GM19351 (cell line): ENCODE results near the gene SAMD11.
"Not testable (repeated sequence)": the region's sequence is repeated elsewhere in the genome, so short reads cannot be mapped to it uniquely, and the experiment has no call there.

Experiments used
- ATAC-seq: cut with Tn5 transposase; IDR thresholded peaks from one replicate; pipeline ENCODE4 v1.9.1; 2021; ENCODE audit warnings: mild to moderate bottlenecking, moderate library complexity; ENCODE audit not compliant: unreplicated experiment

SAMD11 gene, protein sequence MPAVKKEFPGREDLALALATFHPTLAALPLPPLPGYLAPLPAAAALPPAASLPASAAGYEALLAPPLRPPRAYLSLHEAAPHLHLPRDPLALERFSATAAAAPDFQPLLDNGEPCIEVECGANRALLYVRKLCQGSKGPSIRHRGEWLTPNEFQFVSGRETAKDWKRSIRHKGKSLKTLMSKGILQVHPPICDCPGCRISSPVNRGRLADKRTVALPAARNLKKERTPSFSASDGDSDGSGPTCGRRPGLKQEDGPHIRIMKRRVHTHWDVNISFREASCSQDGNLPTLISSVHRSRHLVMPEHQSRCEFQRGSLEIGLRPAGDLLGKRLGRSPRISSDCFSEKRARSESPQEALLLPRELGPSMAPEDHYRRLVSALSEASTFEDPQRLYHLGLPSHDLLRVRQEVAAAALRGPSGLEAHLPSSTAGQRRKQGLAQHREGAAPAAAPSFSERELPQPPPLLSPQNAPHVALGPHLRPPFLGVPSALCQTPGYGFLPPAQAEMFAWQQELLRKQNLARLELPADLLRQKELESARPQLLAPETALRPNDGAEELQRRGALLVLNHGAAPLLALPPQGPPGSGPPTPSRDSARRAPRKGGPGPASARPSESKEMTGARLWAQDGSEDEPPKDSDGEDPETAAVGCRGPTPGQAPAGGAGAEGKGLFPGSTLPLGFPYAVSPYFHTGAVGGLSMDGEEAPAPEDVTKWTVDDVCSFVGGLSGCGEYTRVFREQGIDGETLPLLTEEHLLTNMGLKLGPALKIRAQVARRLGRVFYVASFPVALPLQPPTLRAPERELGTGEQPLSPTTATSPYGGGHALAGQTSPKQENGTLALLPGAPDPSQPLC

DNA sequence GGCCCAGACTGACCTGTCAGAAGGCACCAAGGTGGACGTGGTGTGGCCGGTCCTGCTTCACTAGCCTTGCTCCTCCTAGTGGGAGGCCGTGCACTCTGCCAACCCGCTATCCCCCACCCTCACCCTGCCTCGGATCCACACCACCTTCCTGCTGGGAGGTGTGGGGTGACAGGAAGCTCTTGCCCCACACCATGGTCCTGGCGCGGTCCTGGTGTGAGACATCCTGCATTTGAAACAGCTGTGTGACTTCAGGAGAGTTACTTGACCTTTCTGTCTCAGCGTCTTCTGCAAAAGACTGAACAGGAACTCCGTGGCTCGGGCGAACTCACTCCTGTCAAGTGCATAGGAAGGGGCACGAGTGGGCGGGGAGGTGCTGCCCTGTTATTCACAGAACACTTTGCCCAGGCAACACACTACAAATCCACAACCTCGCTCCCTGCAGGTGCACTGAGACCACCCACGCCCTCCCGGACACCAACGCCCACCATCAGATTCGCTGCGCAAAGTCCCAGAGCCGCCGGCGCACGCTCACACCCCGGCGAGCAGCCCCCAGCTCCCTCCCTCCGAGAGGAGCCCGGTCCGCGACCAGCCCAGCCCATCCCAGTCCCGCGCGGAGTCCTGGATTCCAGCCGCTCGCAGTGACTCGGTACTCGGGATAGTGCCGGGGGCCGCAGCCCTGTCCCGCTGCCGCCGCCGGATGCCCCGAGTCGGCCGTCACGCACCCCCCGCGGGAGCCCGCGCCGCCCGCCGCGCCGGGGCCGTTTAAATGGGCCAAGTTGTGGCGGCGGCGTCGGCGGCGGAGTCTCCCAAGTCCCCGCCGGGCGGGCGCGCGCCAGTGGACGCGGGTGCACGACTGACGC lies at the start of gene SAMD11:
Gene SAMD11 (plus strand): TSS at position 793 of the 860 bp plus-strand sequence. CDS start 509 bp downstream, outside the sequence.
- ATAC-seq, result no peak

DNA sequence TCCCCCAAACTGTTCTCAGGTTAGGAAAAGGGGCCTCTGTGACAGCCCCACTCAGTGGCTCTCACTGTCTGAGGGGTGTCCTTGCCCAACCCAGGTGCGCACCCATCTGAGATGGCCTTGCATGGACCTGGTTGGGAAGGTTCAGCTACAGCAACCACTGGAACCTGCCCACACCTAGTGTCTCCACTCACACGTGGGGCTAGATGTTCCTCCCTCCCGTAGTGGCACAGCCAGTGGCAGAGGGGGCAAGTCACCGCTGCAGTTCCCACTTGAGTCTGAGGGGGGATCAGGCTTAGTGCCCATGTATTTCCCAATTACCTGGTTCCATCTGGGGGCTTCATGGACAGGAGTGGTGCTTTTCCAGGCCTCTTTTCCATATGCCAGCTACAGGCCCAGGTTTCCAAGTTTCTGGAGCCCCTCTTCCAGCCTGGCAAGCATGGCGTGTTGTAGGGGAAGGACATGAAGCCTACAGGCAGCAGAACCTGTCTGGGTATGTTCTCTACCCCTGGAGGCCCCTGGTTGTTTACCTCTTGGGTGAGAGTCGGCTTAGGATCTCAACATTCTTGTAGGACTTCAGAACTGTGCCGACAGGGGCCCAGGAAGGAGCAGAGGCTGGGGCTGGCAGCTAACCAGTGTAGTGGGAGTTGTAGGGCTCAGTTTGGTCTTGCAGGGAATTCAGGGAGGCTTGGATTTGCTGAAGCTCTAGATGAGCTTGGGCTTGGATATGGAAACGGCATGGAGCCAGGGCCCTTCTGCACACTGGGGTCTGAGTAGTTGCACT lies 47.1 kb upstream of the SAMD11 start:
- not testable (repeated sequence) for ATAC-seq

DNA sequence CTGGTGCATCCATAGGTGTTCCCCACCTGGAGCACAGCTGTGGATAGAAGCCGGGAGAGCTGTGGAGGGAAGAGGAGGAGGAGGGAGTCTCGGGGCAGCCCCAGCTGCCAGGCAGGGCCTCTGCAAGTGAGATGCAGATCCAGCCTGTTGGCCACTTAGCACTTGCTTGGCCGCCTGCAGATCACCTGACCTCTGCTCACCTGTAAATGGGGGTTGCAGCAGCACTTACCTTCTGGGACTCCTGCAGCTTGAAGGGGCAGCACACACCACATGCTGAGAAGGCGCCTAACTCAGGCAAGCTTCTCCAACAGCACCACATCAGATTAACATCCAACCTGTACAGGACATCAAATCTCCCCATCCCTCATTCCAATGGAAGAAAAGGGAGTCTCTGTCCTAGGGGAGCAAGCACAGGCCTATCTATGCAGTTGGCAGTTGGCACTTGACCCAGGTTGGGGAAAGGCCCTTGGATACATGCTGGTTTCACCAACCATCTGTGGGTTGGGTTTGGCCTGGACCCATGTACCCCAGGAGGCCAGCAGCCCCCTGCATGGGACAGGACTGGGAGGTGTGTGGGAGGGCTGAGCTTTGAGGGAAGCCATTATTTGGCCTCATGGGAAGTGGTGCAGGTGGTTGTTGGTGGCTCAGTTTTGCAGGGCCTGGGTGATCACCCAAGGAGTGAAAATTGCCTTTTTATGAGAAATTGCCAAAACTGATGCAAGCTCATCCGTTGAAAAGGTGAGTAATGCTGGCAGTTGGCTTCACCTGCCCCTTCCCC lies 46.3 kb upstream of the SAMD11 start:
- not testable (repeated sequence) for ATAC-seq

DNA sequence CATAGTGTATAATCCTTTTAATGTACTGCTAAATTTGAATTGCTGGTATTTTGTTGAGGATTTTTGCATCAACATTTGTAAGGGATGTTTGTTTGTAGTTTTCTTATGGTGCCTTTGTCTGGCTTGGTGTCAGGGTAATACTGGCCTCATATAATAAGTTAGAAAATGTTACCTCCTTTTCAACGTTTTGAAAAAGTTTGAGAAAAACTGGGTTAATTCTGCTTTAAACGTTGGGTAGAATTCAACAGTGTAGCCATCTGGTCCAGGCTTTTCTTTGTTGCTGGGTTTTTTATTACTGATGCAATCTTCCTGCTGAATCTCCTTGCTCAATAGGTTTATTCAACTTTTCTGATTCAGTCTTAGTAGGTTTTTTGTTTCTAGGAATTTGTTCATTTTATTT lies 43.2 kb upstream of the SAMD11 start:
- not testable (repeated sequence) for ATAC-seq

DNA sequence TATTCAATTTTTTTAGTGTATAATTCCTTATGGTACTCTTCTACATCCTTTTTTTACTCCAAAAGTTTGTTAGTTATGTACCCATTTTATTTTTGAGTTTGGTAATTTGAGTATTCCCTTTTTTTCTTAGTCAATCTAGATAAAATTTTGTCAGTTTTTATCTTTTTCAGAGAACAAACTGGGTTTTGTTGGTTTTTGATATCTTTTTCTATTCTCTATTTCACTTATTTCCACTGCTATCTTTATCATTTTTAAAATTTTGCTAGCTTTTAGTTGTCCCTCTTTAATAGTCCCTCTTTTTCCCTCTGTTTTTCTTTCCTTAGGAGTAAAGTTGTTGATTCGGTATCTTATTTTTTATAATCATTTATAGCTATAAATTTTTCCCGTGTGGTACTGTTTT lies 42.8 kb upstream of the SAMD11 start:
- not testable (repeated sequence) for ATAC-seq

DNA sequence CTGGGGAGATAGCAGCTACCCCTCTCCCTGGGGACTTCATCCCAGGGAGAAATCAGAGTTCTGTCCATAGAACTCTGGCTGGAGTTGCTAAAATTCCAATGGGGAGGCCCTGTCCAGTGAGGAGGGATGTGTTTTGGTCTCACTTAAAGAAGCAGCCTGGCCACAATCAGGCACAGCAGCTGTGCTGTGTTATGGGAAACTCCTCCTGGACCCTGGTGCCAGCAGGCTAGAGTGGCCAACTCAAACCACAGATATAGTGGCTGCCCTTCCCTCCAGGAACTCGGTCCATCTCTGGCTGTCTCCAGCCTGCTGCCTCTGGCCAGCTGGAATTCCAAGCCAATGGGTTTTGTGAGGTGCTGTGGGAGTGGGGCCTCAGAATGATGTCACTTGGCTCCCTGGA lies 37.4 kb upstream of the SAMD11 start:
- no peak for ATAC-seq

DNA sequence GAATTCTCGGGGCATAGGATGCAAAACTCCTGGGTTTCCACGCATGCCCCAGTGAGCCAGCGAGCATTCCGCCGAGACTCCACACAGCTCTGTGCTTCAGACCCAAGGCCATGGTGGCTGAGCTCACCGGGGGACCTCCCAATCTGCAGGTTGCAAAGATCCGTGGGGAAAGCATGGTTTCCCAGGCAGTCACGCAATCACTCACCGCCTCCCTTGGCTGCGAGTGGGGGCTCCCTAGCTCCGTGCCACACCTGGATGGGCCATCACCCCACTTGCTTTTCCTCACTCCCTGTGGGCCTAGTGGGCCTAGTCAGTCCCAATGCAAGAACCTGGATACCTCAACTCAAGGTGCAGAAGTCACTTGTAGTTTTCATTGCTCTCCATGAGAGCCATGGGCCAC lies 37.0 kb upstream of the SAMD11 start:
- ATAC-seq, result no peak

DNA sequence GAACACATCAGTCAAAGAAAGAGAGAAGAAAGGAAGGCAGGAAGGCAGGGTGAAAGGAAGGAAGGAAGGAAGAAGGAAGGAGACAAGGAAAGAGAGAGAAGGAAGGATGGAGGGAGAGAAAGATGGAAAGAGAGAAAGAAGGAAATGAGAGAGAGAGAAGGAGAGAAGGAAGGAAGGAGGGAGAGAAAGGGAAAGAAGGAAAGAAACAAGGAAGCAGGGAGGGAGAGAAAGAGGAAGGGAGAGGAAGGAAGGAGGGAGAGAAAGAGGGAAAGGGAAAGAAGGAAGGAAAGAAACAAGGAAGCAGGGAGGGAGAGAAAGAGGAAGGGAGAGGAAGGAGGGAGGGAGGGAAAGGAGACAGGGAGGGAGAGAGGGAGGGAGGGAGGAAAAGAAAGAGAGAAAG lies 35.4 kb upstream of the SAMD11 start:
- no peak for ATAC-seq

DNA sequence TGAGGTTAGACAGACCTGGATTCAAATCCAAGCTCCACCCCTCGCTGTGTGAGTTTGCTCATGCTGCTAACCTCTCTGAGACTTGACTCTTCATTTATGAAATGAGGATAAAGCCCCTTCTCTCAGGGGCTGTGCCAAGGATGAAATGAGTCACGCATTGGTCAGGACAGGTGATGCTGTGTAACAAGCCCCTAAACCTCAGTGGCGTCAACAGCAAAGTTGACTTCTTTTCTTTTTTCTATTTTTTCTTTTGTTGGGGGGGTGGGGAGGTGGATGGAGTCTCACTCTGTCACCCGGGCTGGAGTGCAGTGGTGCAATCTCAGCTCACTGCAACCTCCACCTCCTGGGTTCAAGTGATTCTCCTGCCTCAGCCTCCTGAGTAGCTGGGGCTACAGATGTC lies 33.9 kb upstream of the SAMD11 start:
- ATAC-seq, result not testable (repeated sequence)

DNA sequence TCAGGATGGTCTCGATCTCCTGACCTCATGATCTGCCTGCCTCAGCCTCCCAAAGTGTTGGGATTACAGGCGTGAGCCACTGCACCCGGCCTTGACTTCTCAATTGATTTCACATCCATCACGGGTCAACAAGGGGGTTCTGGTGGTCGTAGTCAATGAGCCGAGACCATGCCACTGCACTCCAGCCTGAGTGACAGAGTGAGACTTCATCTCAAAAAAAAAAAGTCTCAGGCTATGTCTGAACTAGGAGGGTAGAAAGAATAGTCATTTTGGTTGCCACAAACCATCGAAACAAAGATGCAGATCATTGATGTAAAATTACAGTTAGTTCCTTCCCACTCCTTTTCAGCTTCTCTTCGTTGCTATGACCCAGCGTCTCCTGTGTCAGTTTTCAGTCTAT lies 33.5 kb upstream of the SAMD11 start:
- ATAC-seq, result not testable (repeated sequence)

DNA sequence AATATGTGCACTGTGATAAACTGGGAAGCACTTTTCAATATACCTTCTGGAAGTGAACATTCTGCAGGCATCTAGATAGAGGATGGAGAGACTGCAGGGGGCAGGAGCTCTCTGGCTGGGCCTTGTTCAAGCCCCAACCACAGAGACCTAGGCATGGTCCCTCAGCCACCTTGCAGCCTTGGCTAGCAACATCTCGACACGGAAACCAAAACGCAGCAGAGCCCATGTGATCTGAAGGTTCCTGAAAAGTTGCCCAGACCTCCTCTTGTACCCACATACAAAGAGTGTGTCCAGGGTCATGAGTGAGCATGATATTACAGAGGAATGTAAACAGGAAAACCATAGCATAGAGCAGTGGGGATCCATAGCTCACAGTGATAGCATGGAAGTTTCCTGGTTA lies 33.1 kb upstream of the SAMD11 start:
- ATAC-seq, result no peak

DNA sequence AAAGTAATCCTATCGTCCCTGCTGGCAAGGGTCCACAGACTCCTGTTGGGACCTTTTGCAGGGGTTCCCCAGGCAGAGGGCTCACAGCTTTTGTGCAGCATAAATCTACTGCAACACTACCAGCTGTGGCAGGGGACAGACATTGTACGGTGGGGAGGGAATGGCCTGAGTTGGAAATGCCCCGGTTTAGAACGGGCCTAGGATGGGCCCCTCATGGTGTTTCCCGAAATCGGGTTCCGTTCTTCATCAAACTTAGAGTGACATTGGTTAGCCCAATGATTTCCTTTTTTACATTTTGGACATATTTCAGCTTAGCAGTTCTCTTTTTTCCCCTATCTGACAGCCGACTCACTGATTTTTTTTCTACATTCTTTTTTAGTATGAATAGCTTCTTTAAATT lies 26.5 kb upstream of the SAMD11 start:
- no peak for ATAC-seq

DNA sequence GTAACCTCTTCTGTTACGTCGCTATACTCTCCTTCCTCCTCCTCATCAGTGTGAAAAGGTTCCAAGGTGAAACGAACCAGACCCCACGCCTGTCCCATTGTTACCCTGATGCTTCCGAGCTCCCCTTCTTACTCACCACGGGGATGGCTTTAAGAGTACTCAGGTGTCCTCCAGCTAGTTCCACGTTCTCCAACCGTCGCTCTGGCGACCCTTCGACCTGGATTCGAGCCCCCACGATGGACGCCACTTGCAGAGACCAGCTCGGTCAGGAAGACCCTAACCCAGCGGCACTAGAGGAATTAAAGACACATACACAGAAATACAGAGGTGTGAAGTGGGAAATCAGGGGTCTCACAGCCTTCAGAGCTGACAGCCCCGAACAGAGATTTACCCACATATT lies 25.8 kb upstream of the SAMD11 start:
- ATAC-seq, result not testable (repeated sequence)

DNA sequence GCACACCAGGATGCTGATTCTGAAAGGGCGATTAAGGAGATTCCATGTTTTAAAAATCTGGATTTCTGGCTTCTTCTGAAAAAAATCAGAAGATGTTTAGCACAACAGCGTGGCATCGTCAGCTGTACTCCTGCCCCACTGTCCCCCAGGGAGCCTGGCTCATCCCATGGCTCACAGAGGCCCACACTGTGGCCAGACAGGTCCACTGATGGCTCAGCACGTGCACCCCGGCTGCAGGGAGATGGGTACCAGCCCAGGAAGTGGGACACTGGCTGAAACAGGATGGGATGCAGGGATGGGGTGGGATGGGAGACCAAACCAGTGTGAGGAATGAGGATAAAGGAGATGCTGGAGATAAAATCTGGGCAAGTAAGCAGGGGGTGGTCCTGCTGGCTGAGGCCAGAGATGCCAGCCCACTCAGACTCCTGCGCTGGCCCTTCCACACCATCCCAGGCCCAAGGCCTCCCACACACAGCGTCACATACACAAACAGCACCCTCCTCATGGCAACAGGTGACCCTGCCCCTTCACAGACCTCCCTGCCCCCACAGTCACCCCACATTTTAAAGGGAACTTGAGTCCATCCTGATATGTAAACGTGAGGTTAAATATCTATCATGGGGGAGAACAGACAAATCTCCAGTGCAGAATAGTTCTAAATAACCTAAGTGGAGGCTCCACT lies 23.9 kb upstream of the SAMD11 start:
- ATAC-seq, result no peak

DNA sequence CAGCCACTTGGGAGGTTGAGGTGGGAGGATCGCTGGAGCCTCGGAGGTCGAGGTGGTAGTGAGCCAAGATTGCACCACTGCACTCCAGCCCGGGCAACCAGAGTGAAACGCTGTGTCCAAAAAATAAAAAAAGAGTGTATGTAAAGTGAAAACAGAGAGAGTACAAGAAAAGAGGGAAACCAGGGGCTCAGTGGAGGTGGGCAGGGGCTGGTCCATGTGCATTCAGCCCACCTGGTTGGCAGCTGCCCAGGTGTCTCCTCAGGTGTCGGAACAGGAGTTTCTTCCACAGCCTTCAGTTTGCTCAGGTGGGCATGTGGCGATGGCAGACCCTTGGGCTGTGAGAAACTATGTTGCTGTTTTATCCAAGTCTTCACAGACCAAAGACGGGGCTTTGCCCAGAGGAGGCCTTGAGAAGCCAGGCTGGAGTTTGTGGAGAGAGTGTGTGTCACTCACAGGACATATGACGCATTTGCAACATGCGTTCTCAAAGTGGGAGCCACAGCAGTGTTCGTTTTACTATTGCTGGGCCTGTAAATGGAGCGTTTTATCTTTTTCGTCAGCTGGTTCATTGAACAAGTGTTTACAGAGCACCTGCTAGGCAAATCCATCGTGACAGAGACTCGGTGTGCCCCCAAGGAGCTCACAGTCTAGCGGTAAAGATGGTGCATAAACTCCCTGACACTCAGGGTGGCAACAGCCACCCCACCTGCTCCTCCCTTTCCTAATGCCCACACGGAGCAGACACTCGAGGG lies 22.4 kb upstream of the SAMD11 start:
- ATAC-seq, result no peak

DNA sequence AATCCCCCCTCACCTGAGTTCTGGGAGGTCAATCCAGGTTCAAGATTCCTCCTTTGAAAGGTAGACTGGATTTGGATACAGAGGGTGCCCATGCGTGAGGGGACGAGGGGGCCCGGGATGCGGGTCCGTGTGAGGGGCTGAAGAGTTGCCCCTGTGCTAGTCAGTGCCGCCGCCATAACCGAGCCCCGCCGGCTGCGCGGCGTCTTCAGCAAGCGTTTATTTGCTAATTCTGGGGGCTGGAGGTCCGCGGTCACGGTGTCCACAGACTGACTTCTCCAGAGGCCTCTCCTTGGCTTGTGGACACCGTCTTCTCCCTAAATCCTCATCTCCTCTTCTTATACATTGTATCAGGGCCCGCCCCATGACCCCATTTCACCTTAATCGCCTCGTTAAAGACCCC lies 20.9 kb upstream of the SAMD11 start:
- ATAC-seq, result no peak

DNA sequence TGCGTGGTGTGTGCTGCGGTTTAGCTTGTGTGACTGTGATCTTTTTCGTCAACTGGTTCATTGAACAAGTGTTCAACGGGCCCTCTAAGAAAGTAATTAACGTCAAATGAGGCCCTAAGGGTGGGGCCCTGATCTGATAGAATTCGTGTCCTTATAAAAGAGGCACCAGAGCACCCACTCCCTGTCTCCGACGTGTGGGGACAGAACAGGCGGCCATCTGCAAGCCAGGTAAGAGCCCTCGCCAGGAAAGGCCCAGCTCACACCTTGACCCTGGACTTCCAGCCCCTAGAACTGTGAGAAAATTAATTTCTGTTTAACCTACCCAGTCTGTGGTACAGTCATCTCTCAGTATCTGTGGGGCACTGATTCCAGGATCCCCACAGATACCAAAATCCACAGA lies 20.4 kb upstream of the SAMD11 start:
- ATAC-seq, result no peak

DNA sequence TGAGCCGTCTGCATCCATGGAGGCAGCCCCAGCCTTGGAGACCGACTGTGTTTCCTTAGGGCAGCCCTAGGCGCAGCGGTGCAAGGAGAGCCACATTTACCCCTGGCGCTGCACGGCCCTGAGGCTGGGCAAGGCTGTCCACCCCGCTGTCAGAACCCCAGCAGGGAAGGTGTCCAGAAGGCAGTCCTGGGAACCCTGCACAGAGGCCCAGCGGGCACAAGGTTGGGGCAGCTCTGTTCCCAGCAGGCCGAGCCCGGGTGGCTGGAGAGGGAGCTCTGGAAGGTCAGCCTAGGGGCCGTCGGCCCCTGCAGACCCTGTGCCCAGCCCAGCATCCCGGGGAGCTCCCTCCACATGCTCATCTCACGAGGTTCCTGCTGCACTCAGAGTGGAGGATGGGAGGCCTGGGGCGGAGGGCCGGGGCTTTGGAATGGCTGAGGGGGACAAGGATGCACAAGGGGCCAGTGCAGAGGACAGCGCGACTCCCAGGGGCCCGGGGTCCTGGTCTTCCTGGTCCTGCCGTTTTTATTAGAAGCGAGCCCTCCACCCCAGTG lies 19.9 kb upstream of the SAMD11 start:
- no peak for ATAC-seq
